CD14-positive monocyte (primary cell): ENCODE results near the gene GINS2. TPM values are rescaled to one million over a fixed set of nuclear protein-coding genes. Genes with fewer than 3 reads are reported as not detected.

Experiments
- DNase-seq, 3 donors: peaks; one replicate each; pipeline ENCODE4 v3.0.0-alpha.2; 2011 to 2022
- H2AFZ ChIP-seq: 2 replicates; pipeline ENCODE4 v1.6.0; 2012; ENCODE audit warnings: mild to moderate bottlenecking, low read depth, low read length, inconsistent platforms; ENCODE audit not compliant: insufficient read depth, poor library complexity, severe bottlenecking
- H3K27ac ChIP-seq, 2 donors: 1 replicate in 1 of 2; 2 replicates in 1 of 2; pipeline ENCODE4 v1.5.1; 2012 to 2013; ENCODE audit warnings: low read length in 2 of 2, control low read depth in 1 of 2, inconsistent platforms in 1 of 2, low read depth in 1 of 2, mild to moderate bottlenecking in 1 of 2
- H3K27me3 ChIP-seq, 2 donors: one replicate each; pipeline versions ENCODE4 v1.6.0 to v1.6.1; 2011 to 2013; ENCODE audit warnings: low read length in 2 of 2; ENCODE audit not compliant: control insufficient read depth in 2 of 2, insufficient read depth in 2 of 2
- H3K36me3 ChIP-seq, 2 donors: replicated peaks in 1 of 2; 1 replicate in 1 of 2; 2 replicates in 1 of 2; pipeline versions ENCODE4 v1.5.1 to v1.6.1; 2012 to 2013; ENCODE audit warnings: low read length in 2 of 2, control low read depth in 1 of 2, inconsistent platforms in 1 of 2, mild to moderate bottlenecking in 1 of 2; ENCODE audit not compliant: insufficient read depth in 2 of 2, control insufficient read depth in 1 of 2
- H3K4me1 ChIP-seq, 2 donors: 1 replicate in 1 of 2; 2 replicates in 1 of 2; pipeline versions ENCODE4 v1.5.1 to v1.6.1; 2012 to 2013; ENCODE audit warnings: low read length in 2 of 2, control low read depth in 1 of 2, inconsistent platforms in 1 of 2, mild to moderate bottlenecking in 1 of 2, moderate library complexity in 1 of 2; ENCODE audit not compliant: insufficient read depth in 2 of 2, control insufficient read depth in 1 of 2
- H3K4me2 ChIP-seq: replicated peaks from 2 replicates; pipeline ENCODE3; 2012; ENCODE audit warnings: low read length, moderate library complexity, mild to moderate bottlenecking; ENCODE audit not compliant: poor library complexity, severe bottlenecking; ENCODE audit errors: extremely low read depth
- H3K4me3 ChIP-seq, 3 experiments: fragments of 200-600 bp in 1 of 3; sonication (generic) in 1 of 3; replicated peaks in 1 of 3; 1 replicate in 2 of 3; 2 replicates in 1 of 3; pipeline ENCODE4 v1.5.1; 2011 to 2013; ENCODE audit warnings: low read length in 3 of 3, mild to moderate bottlenecking in 3 of 3, control low read depth in 2 of 3, low read depth in 2 of 3, inconsistent platforms in 1 of 3, moderate library complexity in 1 of 3
- H3K79me2 ChIP-seq: 2 replicates; pipeline ENCODE4 v1.6.0; 2012; ENCODE audit warnings: mild to moderate bottlenecking, control low read depth, inconsistent platforms, low read length, moderate library complexity; ENCODE audit not compliant: insufficient read depth
- H3K9ac ChIP-seq: 2 replicates; pipeline ENCODE4 v1.6.0; 2017; ENCODE audit warnings: low read length, mild to moderate bottlenecking; ENCODE audit not compliant: insufficient read depth, poor library complexity, severe bottlenecking
- H3K9me3 ChIP-seq, 2 donors: replicated peaks in 1 of 2; 1 replicate in 1 of 2; 2 replicates in 1 of 2; pipeline versions ENCODE4 v1.5.1 to v1.6.1; 2012 to 2013; ENCODE audit warnings: low read length in 2 of 2, control low read depth in 1 of 2; ENCODE audit not compliant: control insufficient read depth in 1 of 2, insufficient read depth in 1 of 2
- H4K20me1 ChIP-seq: 2 replicates; pipeline ENCODE4 v1.6.0; 2012; ENCODE audit warnings: mild to moderate bottlenecking, low read length, control low read depth, moderate library complexity; ENCODE audit not compliant: insufficient read depth
- H3K27ac Mint-ChIP-seq, 7 donors: one replicate each; pipeline ENCODE4 v1.8.0; 2020; ENCODE audit warnings: mild to moderate bottlenecking in 7 of 7, mixed read lengths in 7 of 7, moderate library complexity in 6 of 7, inconsistent platforms in 2 of 7
- H3K27me3 Mint-ChIP-seq, 3 donors: one replicate each; pipeline ENCODE4 v1.8.0; 2021 to 2022; ENCODE audit warnings: low read depth in 3 of 3, mild to moderate bottlenecking in 3 of 3, mixed read lengths in 3 of 3, moderate library complexity in 3 of 3, inconsistent platforms in 1 of 3
- H3K36me3 Mint-ChIP-seq, 2 donors: one replicate each; pipeline ENCODE4 v1.8.0; 2020; ENCODE audit warnings: mixed read lengths in 2 of 2, inconsistent platforms in 1 of 2, mild to moderate bottlenecking in 1 of 2
- H3K4me1 Mint-ChIP-seq: one replicate; pipeline ENCODE4 v1.8.0; 2020; ENCODE audit warnings: mild to moderate bottlenecking, mixed read lengths
- H3K4me3 Mint-ChIP-seq, 2 donors: one replicate each; pipeline ENCODE4 v1.8.0; 2020; ENCODE audit warnings: mild to moderate bottlenecking in 2 of 2, mixed read lengths in 2 of 2, moderate library complexity in 1 of 2
- H3K9me3 Mint-ChIP-seq, 7 donors: one replicate each; pipeline ENCODE4 v1.8.0; 2020 to 2022; ENCODE audit warnings: mixed read lengths in 7 of 7, mild to moderate bottlenecking in 6 of 7, moderate library complexity in 6 of 7, inconsistent platforms in 2 of 7
- CTCF ChIP-seq: fragments of 200-600 bp; IDR thresholded peaks from one replicate; pipeline ENCODE4 v1.8.0; 2022; ENCODE audit warnings: antibody characterized with exemption, mild to moderate bottlenecking
- WGBS: methylation state at CpG from one replicate; pipeline ENCODE4 v1.1.5; 2013; ENCODE audit warnings: missing lambda C conversion rate; ENCODE audit not compliant: insufficient coverage; 5-methylcytosine and 5-hydroxymethylcytosine counted together
- intact Hi-C, 2 donors: fragments of 100-400 bp; cut with micrococcal nuclease; formaldehyde crosslinking; loops; one replicate each; pipeline versions ENCODE4 v1.15.0 to v1.15.1; 2023
- polyA plus RNA-seq, 3 donors: library from polyadenylated mRNA; depleted of rRNA in 1 of 3; unstranded in 2 of 3; stranded (reverse) in 1 of 3; fragments of 300-500 nt in 2 of 3; fragments of >200 nt in 1 of 3; fragmentation: Illumina TruSeq in 2 of 3; gene quantifications; 1 replicate in 2 of 3; 2 replicates in 1 of 3; pipeline ENCODE4 v1.2.3, GENCODE V29; 2012 to 2021

Gene GINS2
- polyA plus RNA-seq, 3 donors: 0.13 to 0.28 TPM; not detected in 1

GRCh38 chr16:85718682-85719081 is 29.9 kb upstream of the GINS2 start:
- H3K4me1 Mint-ChIP-seq: peaks cover 16% of the 10 kb centered on the region
- intact Hi-C loops: loop anchor here in 1 of 2 donors (5.0 to 10.0 kb wide), 2 partner anchors 39 to 424 kb away; no protein-coding TSS in a partner anchor
- H3K4me3 Mint-ChIP-seq: no peak overlapping the region
- Histone ChIP-seq H3K27me3 (no peaks in the 10 kb centered on the region), H3K79me2 (no peaks in the 10 kb centered on the region), H3K9ac (no peak overlapping the region), H2AFZ (no peak overlapping the region), H3K9me3 (no peaks in the 10 kb centered on the region), H3K4me1 (peaks cover 17 to 26% of the 10 kb centered on the region in 2 donors), H3K27ac (no peak overlapping the region), H3K4me2 (no peak overlapping the region), H3K36me3 (peaks cover 0 to 1% of the 10 kb centered on the region in 2 donors), H4K20me1 (peaks cover 10% of the 10 kb centered on the region), H3K4me3 (no peak overlapping the region)
- no peak overlapping the region for H3K27ac Mint-ChIP-seq
- TF ChIP-seq CTCF: no peak
- WGBS: 86% methylated on average over 5 of the region's 11 CpGs
- peaks cover 5 to 12% of the 10 kb centered on the region in 2 donors for H3K36me3 Mint-ChIP-seq
- H3K9me3 Mint-ChIP-seq: peaks cover 0 to 4% (median 0%) of the 10 kb centered on the region in 7 donors
- peaks cover 0 to 12% (median 7%) of the 10 kb centered on the region in 3 donors for H3K27me3 Mint-ChIP-seq
- DNase-seq: no peak

- Histone ChIP-seq H3K27ac (no peak overlapping the region), H2AFZ (no peak overlapping the region), H3K4me2 (no peak overlapping the region), H3K4me1 (peaks cover 17 to 26% of the 10 kb centered on the region in 2 donors), H3K27me3 (no peaks in the 10 kb centered on the region), H4K20me1 (peaks cover 10% of the 10 kb centered on the region), H3K79me2 (no peaks in the 10 kb centered on the region), H3K36me3 (peaks cover 0 to 4% of the 10 kb centered on the region in 2 donors), H3K9me3 (no peaks in the 10 kb centered on the region), H3K4me3 (no peak overlapping the region), H3K9ac (no peak overlapping the region)
- Mint-ChIP-seq H3K36me3 (peaks cover 5 to 16% of the 10 kb centered on the region in 2 donors), H3K27ac (no peak overlapping the region), H3K9me3 (peaks cover 0 to 7% (median 1%) of the 10 kb centered on the region in 7 donors), H3K4me3 (no peak overlapping the region), H3K27me3 (peaks cover 0 to 12% (median 7%) of the 10 kb centered on the region in 3 donors), H3K4me1 (peaks cover 16% of the 10 kb centered on the region)
- no peak for DNase-seq
- intact Hi-C loops: loop anchor here in 1 of 2 donors (5.0 to 10.0 kb wide), 2 partner anchors 39 to 423 kb away; no protein-coding TSS in a partner anchor
- WGBS: 55% methylated on average over 6 of the region's 6 CpGs
- TF ChIP-seq CTCF: peak; percentile 65
Observed at GRCh38 chr16:85718153-85718477, 29.4 kb upstream of the GINS2 start.
